K562 (cell line): ENCODE results near the gene TP63. TPM values are rescaled to one million over a fixed set of nuclear protein-coding genes. Genes with fewer than 3 reads are reported as not detected.

Experiments used
- ATAC-seq: fragments of 200-7000 bp; cut with Tn5 transposase; 3 replicates; pipeline ENCODE4 v1.9.1; 2020; ENCODE audit warnings: moderate library complexity
- BruUV-seq: library from RNA; stranded (reverse); fragments of 400-500 nt; replicated peaks from 2 replicates; lab custom pipeline; 2021; lab: Mats Ljungman, UMichigan
- CTCF ChIA-PET: fragments of 300-600 bp; formaldehyde crosslinking; extraction: SDS; loops from one replicate; lab custom pipeline; 2021; ENCODE audit warnings: low intra/inter-chr PET ratio; lab: Yijun Ruan, JAX
- POLR2A ChIA-PET: fragments of 300-600, 350-650 bp; sonication (Branson Sonifier 250); formaldehyde crosslinking; extraction: SDS; loops from one replicate; lab custom pipeline; 2021; ENCODE audit warnings: antibody characterized with exemption, inconsistent platforms; lab: Yijun Ruan, JAX
- DNase-seq, 4 experiments: peaks; one replicate each; pipeline versions ENCODE4 v3.0.0 to v3.0.0-alpha.2; 2011 to 2018; ENCODE audit warnings: low spot score in 3 of 4, mixed read lengths in 3 of 4; ENCODE audit errors: extremely low read depth in 1 of 4
- FAIRE-seq: peaks from 2 replicates; lab custom pipeline; 2011; peaks lifted over from hg19 to GRCh38; lab: Jason Lieb, UNC
- H2AFZ ChIP-seq: 2 replicates; pipeline ENCODE4 v1.6.0; 2011; ENCODE audit warnings: low read depth, low read length, control low read depth, inconsistent platforms
- H3K27ac ChIP-seq: fragments of 200-600 bp; 3 replicates; pipeline ENCODE4 v1.8.0; 2011; ENCODE audit warnings: low read depth, mild to moderate bottlenecking, control low read depth, inconsistent platforms, low read length, moderate library complexity, mixed read lengths; ENCODE audit errors: extremely low read depth
- H3K27me3 ChIP-seq, 2 experiments: fragments of 300-600 bp in 1 of 2; 2 replicates in 1 of 2; 3 replicates in 1 of 2; pipeline versions ENCODE4 v1.6.0 to v1.8.0; 2011; ENCODE audit warnings: inconsistent platforms in 2 of 2, low read length in 2 of 2, mild to moderate bottlenecking in 1 of 2, mixed read lengths in 1 of 2, moderate library complexity in 1 of 2; ENCODE audit not compliant: control insufficient read depth in 2 of 2, insufficient read depth in 2 of 2
- H3K36me3 ChIP-seq: fragments of 300-600 bp; 3 replicates; pipeline ENCODE4 v1.8.0; 2011; ENCODE audit warnings: mild to moderate bottlenecking, low read length, inconsistent platforms; ENCODE audit not compliant: control insufficient read depth, insufficient read depth
- H3K4me1 ChIP-seq, 2 experiments: fragments of 200-600 bp in 1 of 2; replicated peaks in 1 of 2; 2 replicates in 1 of 2; 3 replicates in 1 of 2; pipeline versions ENCODE4 v1.5.1 to v1.8.0; 2011; ENCODE audit warnings: inconsistent platforms in 2 of 2, low read length in 2 of 2, mild to moderate bottlenecking in 1 of 2, mixed read lengths in 1 of 2, moderate library complexity in 1 of 2; ENCODE audit not compliant: control insufficient read depth in 2 of 2, insufficient read depth in 2 of 2
- H3K4me2 ChIP-seq: 2 replicates; pipeline ENCODE4 v1.6.1; 2011; ENCODE audit warnings: low read length, control low read depth, inconsistent platforms, mixed read lengths; ENCODE audit not compliant: insufficient read depth
- H3K4me3 ChIP-seq: fragments of 200-600 bp; sonication (generic), shearing (Covaris generic); 2 replicates; pipeline ENCODE4 v1.5.1; 2016; ENCODE audit warnings: control low read depth, inconsistent platforms
- H3K79me2 ChIP-seq: fragments of 200-600 bp; 3 replicates; pipeline ENCODE4 v1.8.0; 2011; ENCODE audit warnings: low read length, inconsistent platforms; ENCODE audit not compliant: control insufficient read depth, insufficient read depth
- H3K9ac ChIP-seq, 2 experiments: 2 replicates each; pipeline versions ENCODE4 v1.6.0 to v1.6.1; 2011; ENCODE audit warnings: low read depth in 2 of 2, low read length in 2 of 2, control low read depth in 1 of 2, inconsistent platforms in 1 of 2, mild to moderate bottlenecking in 1 of 2, mixed read lengths in 1 of 2; ENCODE audit not compliant: insufficient read depth in 1 of 2
- H3K9me1 ChIP-seq: one replicate; pipeline ENCODE4 v1.6.0; 2011; ENCODE audit warnings: inconsistent platforms, mild to moderate bottlenecking, low read length, moderate library complexity; ENCODE audit not compliant: control insufficient read depth, insufficient read depth
- H3K9me3 ChIP-seq: replicated peaks from 2 replicates; pipeline ENCODE4 v1.5.1; 2011; ENCODE audit warnings: low read depth, low read length, inconsistent platforms; ENCODE audit not compliant: control insufficient read depth, insufficient read depth
- H4K20me1 ChIP-seq: replicated peaks from 2 replicates; pipeline ENCODE4 v1.6.1; 2011; ENCODE audit warnings: low read length, inconsistent platforms, mixed read lengths; ENCODE audit not compliant: control insufficient read depth, insufficient read depth
- BCL6 ChIP-seq: fragments of 250-450 bp; sonication (Bioruptor Pico); IDR thresholded peaks from 2 replicates; pipeline ENCODE4 v1.4.0; 2020
- CBX8 ChIP-seq: fragments of 200-600 bp; sonication (generic); IDR thresholded peaks from 2 replicates; pipeline ENCODE4 v1.6.1; 2012; ENCODE audit warnings: borderline replicate concordance, mixed run types, low read depth, mild to moderate bottlenecking, moderate library complexity, mixed read lengths, low read length, control low read depth, inconsistent platforms; ENCODE audit not compliant: poor library complexity, severe bottlenecking; ENCODE audit errors: extremely low read depth
- EWSR1 ChIP-seq: fragments of 450-650 bp; IDR thresholded peaks from 2 replicates; pipeline ENCODE4 v1.6.1; 2018; ENCODE audit warnings: borderline replicate concordance, mild to moderate bottlenecking, low read depth, moderate library complexity; ENCODE audit not compliant: partially characterized antibody
- MBD2 ChIP-seq: sonication (generic); IDR thresholded peaks from 2 replicates; pipeline ENCODE4 v1.6.1; 2016; ENCODE audit warnings: low read depth, borderline replicate concordance
- NFIC ChIP-seq: fragments of 450-650 bp; IDR thresholded peaks from 2 replicates; pipeline ENCODE4 v1.6.1; 2017; ENCODE audit warnings: mild to moderate bottlenecking, inconsistent platforms
- TAF15 ChIP-seq: fragments of 200-400 bp; formaldehyde crosslinking; IDR thresholded peaks from 2 replicates; pipeline ENCODE4 v1.6.1; 2017; ENCODE audit warnings: mild to moderate bottlenecking, low read depth, low read length, moderate library complexity
- TAF9B ChIP-seq: fragments of 450-650 bp; IDR thresholded peaks from 2 replicates; pipeline ENCODE4 v1.6.1; 2018; ENCODE audit warnings: mild to moderate bottlenecking; ENCODE audit not compliant: partially characterized antibody
- ZNF253 ChIP-seq: fragments of 250-450 bp; sonication (Bioruptor Pico); conservative IDR thresholded peaks from 2 replicates; pipeline ENCODE4 v1.6.1; 2021; ENCODE audit warnings: mild to moderate bottlenecking
- in situ Hi-C: fragments of 300-500 bp; cut with MboI; formaldehyde crosslinking; loops from 4 replicates; pipeline ENCODE4 v1.15.0; 2018; ENCODE audit warnings: inconsistent platforms, mixed read lengths
- intact Hi-C: fragments of 100-400 bp; cut with micrococcal nuclease; formaldehyde crosslinking; loops from 2 replicates; pipeline ENCODE4 v1.14.2; 2022
- polyA plus RNA-seq, 8 experiments: library from polyadenylated mRNA; depleted of rRNA in 4 of 8; stranded (reverse) in 5 of 8; unstranded in 3 of 8; fragments of >200 nt; fragmentation: Nextera tagmentation in 2 of 8; fragmentation: Illumina TruSeq in 1 of 8; extraction: Ambion mirVana in 2 of 8; extraction: Trizol in 1 of 8; gene quantifications; 2 replicates each; pipeline versions ENCODE4 v1.2.1 to v1.2.3, GENCODE V29; 2011 to 2014; ENCODE audit warnings: inconsistent platforms in 1 of 8, missing spikeins in 1 of 8
- total RNA-seq, 7 experiments: library from RNA; depleted of rRNA in 6 of 7; stranded (reverse); fragments of >200 nt in 6 of 7; fragmentation: Illumina TruSeq in 2 of 7; extraction: Trizol in 2 of 7; gene quantifications; 2 replicates each; pipeline versions ENCODE4 v1.2.1 to v1.2.3, GENCODE V29; 2011 to 2021; ENCODE audit warnings: low replicate concordance in 1 of 7
- TF ChIP-seq, protein P1 (sequence below): fragments of 200-800 bp; sonication (Bioruptor generic); IDR thresholded peaks from 2 replicates; pipeline ENCODE4 v1.6.1; 2016; ENCODE audit warnings: missing genetic modification characterization, missing compliant biosample characterization
- TF ChIP-seq, protein P2 (sequence below), 2 experiments: IDR thresholded peaks in 1 of 2; conservative IDR thresholded peaks in 1 of 2; 2 replicates each; pipeline ENCODE4 v1.6.1; 2016; ENCODE audit warnings: low read depth in 2 of 2, mild to moderate bottlenecking in 1 of 2, missing compliant biosample characterization in 1 of 2, missing genetic modification characterization in 1 of 2, moderate library complexity in 1 of 2
- TF ChIP-seq, protein P3 (sequence below): sonication (generic); formaldehyde crosslinking; IDR thresholded peaks from 2 replicates; pipeline ENCODE4 v1.8.1; 2023; ENCODE audit warnings: mild to moderate bottlenecking, missing genetic modification reagents
- TF ChIP-seq, protein P4 (sequence below): fragments of 450-650 bp; IDR thresholded peaks from 2 replicates; pipeline ENCODE4 v1.6.1; 2017; ENCODE audit warnings: mild to moderate bottlenecking, moderate library complexity

The TP63 gene
- total and polyA plus RNA-seq, 9 of the 15 experiments (the other 6 are each of a cell fraction or from before 2014, with no cell fraction given): 0.32 to 1.4 (median 0.50) TPM

DNA sequence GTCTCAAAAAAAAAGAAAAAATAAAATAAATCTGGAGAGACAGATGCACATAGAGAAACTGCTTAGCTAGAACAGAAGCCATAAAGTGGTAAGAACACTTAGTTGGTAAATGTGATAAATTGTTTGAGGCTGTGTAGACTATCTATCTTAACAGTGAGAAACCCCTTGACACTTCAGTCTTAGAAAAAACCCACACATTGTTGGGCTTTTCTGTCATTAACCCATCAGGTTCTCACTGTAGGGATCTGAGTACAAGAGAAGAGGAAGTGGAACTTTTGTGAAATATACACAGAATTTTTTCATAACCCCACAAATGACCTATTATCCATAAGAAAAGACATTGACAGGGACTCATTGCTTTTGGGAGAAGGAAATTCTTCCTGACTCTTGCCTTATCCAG lies 24.4 kb downstream of the TP63 start:
- Histone ChIP-seq H3K4me2 (no peak overlapping the region), H3K9me3 (no peaks in the 10 kb centered on the region), H3K79me2 (no peaks in the 10 kb centered on the region), H3K4me1 (no peaks in the 10 kb centered on the region), H3K4me3 (no peak overlapping the region), H3K36me3 (no peaks in the 10 kb centered on the region), H3K27ac (no peak overlapping the region), H3K27me3 (no peaks in the 10 kb centered on the region), H2AFZ (no peak overlapping the region), H3K9ac (no peak overlapping the region), H3K9me1 (no peaks in the 10 kb centered on the region), H4K20me1 (no peaks in the 10 kb centered on the region)
- ATAC-seq: no peak
- ChIA-PET CTCF (no interaction called here), POLR2A (no interaction called here)
- no TSS peak for BruUV-seq
- FAIRE-seq: no peak
- DNase-seq: no peak
- intact Hi-C loops: no loop called here
- in situ Hi-C loops: no loop called here
- TF ChIP-seq NFIC (no peak), MBD2 (no peak), ZNF253 (CRISPR knock-in tag) (no peak), CBX8 (no peak), BCL6 (no peak), EWSR1 (no peak), TAF9B (no peak), TAF15 (no peak)
- TF ChIP-seq, protein P1, sequence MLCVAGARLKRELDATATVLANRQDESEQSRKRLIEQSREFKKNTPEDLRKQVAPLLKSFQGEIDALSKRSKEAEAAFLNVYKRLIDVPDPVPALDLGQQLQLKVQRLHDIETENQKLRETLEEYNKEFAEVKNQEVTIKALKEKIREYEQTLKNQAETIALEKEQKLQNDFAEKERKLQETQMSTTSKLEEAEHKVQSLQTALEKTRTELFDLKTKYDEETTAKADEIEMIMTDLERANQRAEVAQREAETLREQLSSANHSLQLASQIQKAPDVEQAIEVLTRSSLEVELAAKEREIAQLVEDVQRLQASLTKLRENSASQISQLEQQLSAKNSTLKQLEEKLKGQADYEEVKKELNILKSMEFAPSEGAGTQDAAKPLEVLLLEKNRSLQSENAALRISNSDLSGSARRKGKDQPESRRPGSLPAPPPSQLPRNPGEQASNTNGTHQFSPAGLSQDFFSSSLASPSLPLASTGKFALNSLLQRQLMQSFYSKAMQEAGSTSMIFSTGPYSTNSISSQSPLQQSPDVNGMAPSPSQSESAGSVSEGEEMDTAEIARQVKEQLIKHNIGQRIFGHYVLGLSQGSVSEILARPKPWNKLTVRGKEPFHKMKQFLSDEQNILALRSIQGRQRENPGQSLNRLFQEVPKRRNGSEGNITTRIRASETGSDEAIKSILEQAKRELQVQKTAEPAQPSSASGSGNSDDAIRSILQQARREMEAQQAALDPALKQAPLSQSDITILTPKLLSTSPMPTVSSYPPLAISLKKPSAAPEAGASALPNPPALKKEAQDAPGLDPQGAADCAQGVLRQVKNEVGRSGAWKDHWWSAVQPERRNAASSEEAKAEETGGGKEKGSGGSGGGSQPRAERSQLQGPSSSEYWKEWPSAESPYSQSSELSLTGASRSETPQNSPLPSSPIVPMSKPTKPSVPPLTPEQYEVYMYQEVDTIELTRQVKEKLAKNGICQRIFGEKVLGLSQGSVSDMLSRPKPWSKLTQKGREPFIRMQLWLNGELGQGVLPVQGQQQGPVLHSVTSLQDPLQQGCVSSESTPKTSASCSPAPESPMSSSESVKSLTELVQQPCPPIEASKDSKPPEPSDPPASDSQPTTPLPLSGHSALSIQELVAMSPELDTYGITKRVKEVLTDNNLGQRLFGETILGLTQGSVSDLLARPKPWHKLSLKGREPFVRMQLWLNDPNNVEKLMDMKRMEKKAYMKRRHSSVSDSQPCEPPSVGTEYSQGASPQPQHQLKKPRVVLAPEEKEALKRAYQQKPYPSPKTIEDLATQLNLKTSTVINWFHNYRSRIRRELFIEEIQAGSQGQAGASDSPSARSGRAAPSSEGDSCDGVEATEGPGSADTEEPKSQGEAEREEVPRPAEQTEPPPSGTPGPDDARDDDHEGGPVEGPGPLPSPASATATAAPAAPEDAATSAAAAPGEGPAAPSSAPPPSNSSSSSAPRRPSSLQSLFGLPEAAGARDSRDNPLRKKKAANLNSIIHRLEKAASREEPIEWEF (CRISPR knock-in tag): no peak
- TF ChIP-seq, protein P2, sequence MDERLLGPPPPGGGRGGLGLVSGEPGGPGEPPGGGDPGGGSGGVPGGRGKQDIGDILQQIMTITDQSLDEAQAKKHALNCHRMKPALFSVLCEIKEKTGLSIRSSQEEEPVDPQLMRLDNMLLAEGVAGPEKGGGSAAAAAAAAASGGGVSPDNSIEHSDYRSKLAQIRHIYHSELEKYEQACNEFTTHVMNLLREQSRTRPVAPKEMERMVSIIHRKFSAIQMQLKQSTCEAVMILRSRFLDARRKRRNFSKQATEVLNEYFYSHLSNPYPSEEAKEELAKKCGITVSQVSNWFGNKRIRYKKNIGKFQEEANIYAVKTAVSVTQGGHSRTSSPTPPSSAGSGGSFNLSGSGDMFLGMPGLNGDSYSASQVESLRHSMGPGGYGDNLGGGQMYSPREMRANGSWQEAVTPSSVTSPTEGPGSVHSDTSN (CRISPR knock-in tag; IDR thresholded peaks at IDR 0.05; ENCODE audit: low read depth): no peak
- TF ChIP-seq, protein P2 (tag; conservative IDR thresholded peaks at IDR 0.05; ENCODE audit: low read depth): no peak
- TF ChIP-seq, protein P3, sequence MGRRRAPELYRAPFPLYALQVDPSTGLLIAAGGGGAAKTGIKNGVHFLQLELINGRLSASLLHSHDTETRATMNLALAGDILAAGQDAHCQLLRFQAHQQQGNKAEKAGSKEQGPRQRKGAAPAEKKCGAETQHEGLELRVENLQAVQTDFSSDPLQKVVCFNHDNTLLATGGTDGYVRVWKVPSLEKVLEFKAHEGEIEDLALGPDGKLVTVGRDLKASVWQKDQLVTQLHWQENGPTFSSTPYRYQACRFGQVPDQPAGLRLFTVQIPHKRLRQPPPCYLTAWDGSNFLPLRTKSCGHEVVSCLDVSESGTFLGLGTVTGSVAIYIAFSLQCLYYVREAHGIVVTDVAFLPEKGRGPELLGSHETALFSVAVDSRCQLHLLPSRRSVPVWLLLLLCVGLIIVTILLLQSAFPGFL (CRISPR knock-in tag): no peak
- TF ChIP-seq, protein P4, sequence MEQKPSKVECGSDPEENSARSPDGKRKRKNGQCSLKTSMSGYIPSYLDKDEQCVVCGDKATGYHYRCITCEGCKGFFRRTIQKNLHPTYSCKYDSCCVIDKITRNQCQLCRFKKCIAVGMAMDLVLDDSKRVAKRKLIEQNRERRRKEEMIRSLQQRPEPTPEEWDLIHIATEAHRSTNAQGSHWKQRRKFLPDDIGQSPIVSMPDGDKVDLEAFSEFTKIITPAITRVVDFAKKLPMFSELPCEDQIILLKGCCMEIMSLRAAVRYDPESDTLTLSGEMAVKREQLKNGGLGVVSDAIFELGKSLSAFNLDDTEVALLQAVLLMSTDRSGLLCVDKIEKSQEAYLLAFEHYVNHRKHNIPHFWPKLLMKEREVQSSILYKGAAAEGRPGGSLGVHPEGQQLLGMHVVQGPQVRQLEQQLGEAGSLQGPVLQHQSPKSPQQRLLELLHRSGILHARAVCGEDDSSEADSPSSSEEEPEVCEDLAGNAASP: no peak
